GM19025 (cell line): Measurements from ENCODE around the gene EPHB4.
"Not testable (repeated sequence)": the region's sequence is repeated elsewhere in the genome, so short reads cannot be mapped to it uniquely, and the experiment has no call there.

Experiments
- ATAC-seq: cut with Tn5 transposase; IDR thresholded peaks from one replicate; pipeline ENCODE4 v1.9.1; 2021; ENCODE audit warnings: mild to moderate bottlenecking, low read depth, moderate library complexity; ENCODE audit not compliant: unreplicated experiment

The EPHB4 gene

DNA sequence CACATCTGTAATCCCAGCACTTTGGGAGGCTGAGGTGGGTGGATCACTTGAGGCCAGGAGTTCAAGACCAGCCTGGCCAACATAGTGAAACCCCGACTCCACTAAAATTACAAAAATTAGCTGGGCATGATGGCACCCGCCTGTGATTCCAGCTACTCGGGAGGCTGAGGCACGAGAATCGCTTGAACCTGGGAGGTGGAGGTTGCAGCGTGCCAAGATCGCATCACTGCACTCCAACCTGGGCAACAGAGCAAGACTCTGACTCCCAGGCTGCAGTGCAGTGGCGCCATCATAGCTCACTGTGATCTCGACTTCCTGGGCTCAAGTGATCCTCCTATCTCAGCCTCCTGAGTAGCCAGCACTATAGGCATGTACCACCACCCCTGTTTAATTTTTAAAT is 27.6 kb upstream of the EPHB4 start:
- not testable (repeated sequence) for ATAC-seq

DNA sequence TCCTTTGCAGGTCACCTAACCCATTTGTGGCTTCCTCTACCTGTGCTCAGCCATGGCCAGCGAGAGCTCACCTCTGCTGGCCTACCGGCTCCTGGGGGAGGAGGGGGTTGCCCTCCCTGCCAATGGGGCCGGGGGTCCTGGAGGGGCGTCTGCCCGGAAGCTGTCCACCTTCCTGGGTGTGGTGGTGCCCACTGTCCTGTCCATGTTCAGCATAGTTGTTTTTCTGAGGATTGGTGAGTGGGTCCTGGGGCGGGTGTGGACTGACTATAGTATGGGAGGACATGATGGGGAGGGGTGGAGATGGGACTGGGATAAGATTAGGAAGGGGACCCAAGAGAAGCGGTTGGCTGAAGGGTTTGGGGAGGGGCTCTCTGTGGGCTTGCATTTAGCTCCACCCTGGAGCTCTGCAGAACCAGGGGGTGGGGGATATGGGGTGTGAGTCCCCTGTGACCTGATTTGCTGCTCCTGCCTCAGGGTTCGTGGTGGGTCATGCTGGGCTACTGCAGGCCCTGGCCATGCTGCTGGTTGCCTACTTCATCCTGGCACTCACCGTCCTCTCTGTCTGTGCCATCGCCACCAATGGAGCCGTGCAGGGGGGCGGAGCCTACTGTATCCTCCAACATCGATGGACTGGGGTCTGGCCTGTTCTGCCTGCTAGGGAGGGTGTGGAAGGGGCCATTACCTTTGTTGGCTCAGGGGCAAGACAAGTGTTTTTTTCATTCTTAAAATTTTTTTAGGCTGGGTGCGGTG is 27.0 kb upstream of the EPHB4 start:
- ATAC-seq = no peak

DNA sequence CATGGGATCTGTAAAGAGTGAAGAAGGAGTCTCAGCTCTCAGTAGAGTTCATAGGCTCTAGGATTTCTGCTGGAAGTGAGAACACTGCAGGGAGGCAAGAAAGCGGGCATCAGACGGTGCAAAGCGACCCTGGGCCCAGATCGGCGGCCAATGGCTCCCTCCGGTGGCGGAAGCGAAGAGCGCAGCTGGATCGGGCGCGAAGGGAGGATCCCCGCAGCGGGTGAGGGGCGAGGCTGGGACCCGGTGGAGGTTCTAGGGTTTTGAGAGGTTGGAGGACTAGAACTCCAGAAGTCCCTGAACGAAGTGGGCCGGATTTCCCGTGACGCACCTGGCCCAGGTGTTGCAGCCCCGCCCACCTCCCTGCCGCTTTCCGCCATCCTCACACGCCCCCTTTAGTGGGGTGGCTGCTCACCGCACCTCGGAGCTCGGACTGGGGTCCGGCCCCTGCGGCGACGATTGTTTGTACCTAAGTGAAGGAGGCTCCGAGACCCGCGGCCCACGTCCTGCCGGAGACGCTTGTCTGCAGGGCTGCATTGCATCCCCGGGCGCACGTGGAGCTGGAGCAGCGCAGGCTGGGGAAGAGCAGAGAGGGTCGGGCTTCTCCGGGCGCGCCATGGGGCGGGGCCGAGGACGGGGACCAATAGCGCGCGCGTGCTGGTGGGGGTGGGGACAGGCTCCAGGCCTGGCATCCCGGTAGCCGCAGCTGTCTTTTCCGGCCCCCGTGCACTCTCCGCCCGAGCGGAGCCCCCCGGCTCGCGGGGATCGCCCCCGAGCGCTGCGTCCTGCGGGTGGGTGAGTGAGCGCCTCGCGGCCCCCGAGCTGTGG is 24.9 kb upstream of the EPHB4 start, which contains the start of gene SLC12A9:
Gene SLC12A9 (plus strand): TSS at position 666 of the 825 bp plus-strand sequence. CDS start 1,485 bp downstream, outside the sequence.
- peak; percentile 96 for ATAC-seq

DNA sequence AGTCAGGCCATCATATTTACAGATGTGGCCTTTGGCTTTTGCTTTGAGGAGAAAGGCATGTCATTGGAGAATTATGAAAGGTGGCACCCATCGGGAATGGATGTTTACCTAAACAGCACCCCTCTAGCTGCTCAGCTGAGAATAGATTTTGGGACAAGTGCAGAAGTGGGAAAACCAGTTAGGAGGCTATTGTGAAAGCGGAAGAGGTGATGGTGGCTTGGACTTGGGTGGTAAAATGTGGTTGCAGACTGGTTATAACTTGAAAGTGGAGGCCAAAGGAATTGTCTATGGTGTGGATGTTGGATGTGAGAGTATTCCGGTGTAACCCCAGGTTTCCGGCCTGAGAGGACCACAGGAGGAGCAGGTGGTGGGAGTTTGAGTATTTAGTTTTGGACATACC is 20.0 kb upstream of the EPHB4 start:
- ATAC-seq = no peak

DNA sequence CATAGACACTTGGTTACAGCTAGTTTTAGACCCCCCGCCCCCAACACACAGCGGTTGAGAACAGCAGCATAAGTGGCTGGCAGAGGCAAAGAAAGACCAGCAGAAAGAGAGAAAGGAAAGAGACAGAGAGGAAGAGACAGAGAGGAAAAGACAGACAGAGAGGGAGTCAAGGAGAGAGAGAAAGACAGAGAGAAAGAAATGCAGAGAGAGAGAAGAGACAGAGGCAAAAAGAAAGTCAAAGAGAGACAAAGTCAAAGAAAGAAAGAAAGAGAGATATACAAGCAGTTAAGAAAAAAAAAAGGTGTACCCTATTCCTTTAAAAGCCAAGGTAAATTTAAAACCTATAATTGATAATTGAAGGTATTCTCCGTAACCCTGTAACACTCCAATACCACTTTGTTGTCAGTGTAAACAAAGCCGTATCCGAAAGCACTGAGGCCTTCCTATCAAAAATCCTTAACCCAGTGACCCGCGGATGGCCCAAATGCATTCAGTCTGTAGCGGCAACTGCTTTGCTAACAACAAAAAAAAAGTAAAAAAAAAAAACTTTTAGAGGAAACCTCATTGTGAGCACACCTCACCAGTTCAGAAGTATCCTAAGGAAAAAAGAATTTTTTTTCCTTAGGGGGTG is 13.3 kb upstream of the EPHB4 start:
- no peak for ATAC-seq

DNA sequence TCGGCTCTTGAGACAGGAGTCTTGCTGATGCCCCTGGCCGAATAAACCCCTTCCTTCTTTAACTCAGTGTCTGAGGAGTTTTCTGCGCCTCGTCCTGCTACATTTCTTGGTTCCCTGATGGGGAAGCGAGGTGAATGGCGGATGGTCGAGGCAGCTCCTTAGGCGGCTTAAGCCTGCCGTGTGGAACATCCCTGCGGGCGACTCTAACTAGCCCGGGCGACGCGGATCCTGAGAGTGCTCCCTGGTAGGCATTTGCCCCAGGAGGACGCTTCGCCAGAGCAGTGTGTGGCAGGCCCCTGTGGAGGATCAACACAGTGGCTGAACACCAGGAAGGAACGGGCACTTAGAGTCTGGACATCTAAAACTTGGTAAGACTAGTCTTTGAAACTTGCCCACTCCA is 12.0 kb upstream of the EPHB4 start:
- ATAC-seq = no peak

DNA sequence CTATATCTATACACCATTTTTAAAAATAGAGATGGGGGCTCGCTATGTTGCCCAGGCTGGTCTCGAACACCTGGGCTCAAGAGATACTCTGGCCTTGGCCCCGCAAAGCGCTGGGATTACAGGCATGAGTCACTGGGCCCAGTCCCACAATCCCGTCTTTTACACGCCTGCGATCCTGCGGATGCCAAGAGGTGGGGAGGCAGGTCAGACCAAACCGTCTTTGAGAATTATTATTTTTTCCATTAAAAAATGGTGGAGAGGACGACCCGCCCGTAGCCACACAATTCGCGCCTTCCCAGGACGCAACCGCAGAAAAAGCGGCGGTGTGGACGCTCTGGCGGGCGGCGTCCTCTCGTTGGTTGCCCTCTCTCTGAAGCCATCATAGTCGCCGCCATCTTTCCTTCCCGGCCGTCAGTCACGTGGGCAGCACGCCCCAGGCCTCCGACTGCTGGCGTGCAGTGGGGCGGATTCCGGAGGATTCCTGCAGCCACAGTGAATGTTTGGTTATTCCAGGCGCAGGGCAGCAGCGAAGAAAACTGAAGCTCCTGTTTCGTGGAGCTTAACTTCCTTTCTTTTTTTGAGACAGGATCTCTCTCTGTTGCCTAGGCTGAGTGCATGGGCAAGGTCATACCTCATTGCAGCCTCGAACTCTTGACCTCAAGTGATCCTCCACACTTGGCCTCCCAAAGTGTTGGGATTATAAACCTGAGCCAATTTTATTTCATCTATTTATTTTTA is 9.9 kb upstream of the EPHB4 start:
- peak; percentile 86 for ATAC-seq

DNA sequence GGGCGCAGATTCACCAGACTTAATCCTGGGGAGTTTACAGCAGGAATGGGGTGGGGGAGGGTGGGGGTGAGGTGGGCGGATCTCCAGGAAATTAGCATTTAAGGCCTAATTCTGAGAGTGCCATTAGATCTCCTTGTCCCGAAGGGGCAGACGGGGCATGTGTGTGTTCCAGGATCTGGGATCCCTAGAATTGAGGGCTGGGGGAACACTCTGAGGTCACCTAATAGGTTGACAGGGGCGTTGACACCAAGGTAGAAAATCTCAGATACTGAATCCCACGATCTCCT is 9.4 kb upstream of the EPHB4 start:
- ATAC-seq = no peak

DNA sequence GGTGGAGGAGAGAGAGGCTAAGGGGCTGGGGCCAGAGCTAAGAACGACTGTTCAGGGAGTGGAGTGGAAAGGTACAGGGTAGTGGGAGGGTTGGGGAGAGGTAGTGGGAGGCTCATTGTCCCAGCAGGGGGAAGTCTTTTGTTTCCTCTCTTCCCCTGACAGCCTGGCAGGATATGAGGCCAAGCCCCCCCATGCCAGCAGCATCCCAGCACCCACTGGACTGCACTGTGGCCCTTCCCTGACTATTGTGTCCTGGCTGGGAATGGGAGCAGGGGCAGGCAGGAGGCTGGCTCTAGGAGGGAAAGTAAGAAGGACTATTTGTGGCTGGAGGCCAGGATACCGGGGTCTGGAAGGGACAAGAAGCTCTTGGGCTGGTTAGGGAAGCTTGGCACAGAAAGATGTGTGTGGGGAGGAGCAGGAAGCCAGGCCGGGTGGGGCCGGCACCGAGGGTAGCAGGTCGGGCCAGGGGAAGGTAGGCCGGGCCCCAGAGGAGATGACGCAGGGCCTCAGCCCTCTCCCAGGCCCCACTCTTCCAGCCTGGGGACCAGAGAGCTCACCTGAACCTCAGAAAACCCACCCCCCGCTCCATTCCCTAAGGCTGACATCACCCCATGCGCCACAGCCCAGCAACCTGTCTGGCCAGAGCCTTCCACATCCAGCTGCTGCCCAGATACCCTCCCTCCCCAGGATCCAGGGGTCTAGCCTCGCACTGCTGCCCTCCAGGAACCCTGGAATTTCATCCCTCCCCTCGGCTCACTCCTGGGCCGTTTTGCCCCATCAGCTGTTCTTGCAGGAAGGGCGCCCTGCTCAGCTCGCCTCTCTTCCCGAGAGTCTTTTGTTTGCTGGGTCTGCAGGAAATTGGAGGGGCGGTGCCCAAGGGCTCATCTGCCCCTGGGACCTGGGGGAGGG is 8.8 kb upstream of the EPHB4 start:
- no peak for ATAC-seq

DNA sequence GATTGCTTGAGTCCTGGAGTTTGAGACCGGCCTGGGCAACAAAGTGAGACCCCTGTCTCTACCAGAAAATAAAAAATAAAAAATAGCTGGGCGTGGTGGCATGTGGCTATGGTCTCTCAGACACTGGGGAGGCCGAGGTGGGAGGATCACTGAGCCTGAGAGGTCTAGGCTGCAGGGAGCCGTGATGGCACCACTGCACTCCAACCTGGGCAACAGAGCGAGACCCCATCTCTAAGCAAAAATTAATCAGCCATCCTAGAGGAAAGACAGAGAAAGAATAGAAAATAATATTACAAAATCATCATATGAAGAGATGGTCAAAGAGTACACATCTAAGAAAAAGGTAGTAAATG is 4.9 kb upstream of the EPHB4 start:
- no peak for ATAC-seq

DNA sequence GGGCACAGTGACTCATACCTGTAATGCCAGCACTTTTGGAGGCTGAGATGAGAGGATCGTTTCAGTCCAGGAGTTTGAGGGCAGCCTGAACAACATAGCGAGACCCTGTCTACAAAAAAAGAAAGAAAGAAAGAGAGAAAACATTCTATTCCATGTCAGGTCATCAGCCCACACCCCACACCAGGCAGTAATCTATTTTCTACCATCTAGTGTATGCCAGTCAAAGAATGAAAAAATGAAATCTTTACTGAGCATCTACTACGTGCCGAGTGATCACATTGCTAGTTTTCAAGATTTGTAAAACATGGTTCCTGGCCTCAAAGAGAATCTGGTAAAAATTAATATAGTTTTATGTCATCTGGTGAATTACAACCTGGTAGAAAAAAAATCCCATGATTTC is 3.1 kb upstream of the EPHB4 start:
- no peak for ATAC-seq

DNA sequence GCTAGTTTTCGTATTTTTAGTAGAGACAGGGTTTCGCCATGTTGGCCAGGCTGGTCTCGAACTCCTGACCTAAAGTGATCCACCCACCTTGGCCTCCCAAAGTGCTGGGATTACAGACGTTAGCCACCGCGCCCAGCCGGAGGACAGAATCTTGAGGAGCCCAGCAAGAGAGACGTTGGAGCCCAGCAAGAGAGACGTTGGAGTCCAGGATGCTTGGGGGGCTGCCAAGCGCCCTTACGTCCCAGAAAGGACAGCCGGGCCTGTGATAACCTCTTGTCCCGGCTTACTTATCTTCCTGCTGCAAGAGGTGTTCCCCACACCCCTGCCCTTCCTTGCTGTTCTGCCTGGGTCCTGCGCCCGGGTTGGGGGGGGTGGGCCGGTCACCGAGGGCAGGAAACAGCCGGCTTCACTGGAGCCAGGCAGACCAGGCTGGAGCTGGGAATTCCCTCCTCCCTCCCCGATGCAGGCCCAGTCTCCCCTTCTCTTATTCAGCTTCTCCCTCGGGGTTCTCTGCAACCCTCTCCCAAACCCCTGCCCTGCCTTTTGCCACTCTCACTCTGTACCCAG is 1.9 kb upstream of the EPHB4 start:
- ATAC-seq = no peak

DNA sequence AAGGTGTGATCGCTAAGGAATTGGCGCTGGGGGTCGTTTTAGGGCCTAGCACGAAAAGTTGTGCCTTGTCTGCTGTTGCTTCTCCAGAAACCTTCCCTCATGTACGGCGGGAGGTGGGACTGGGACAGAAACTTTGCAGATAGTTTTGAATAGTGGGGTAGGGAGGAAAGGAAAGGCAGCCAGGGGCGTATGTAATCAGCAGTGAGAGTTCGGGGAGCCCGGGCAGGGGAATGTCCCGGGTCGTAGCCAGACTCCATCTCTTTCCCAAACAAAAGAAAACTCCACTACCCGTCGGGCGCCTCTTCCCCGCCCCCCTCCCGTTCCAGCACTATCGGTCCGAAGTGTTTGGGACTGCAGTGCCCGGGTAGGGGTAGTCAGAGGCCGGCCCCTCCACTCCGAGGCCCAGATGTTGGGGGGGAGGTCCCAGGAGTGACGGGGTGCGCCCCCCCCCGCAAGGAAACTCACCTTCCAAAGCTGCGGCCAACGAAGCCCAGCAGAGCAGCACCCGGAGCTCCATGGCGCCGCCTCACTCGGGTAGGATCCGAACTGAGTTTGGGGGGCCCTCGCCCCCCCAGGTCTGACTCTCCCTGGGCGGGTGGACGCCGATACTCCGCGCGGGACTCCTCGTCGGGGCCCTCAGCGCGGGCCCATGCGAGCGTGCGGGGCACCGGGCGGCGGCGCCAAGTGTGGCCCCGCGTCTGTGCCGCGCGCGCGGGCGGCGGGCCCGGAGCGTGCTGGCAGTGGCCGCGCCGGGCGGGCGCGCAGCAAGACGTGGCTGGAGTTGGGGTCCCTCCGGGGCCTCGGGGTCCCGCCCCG is 601 bp downstream of the EPHB4 start:
- ATAC-seq = no peak

DNA sequence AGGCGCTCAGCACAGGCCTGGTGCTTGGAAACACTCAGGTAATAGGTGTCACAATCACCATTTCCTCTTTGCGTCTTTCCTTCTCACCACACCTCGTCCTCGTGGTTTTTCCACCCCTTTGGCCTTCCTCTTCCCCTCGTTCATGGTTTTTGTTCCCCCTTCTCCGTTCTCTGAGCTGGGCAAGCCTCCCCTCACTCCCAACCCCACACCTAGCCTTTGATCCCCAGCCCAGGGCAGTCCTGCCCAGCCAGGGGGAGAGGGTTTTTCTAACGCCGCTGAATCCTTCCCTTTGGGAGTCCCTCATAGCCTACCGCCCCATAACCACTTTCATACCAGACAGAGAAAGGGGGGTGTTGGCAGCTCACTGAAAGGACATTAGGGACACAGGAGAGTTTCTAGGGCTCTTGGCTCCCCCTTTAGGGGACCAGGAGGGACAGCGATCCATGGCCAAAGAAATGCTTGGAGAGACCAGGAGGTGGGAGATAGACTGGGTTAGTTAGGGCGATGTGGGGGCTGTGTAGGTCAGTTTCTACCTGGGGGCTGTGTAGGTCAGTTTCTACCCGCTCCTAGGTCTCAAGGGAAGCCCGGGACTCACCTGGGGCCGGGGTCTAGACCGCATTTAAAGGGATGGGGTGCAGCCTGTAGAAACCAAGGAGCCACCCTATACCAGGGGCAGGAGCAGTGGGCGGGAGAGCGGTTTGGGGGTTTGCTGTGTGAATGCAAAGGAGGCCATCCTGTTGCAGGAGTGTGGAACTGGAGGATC is 1.4 kb downstream of the EPHB4 start:
- no peak for ATAC-seq

DNA sequence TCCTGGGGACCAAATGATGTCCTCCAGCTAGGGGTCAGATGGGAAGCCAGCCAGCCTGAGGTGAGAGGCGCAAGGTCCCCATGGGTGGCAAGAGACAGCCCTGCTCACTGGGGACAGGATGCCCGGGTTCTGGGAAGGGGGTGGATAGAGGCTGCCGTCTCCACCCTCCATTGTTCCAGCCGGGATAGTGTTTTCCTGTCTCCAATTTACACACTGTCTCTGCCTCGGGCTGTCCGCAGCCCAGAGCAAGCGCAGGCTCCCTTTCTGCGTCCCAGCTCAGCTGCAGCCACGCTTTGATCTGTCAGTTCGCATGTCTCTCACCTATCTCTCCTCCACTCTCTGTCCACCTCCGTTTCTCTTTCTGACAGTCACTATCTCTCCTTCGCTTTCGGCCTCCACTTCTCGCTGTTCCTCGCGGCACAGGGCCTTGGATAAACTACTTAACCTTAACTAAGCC is 2.1 kb downstream of the EPHB4 start:
- ATAC-seq = no peak

DNA sequence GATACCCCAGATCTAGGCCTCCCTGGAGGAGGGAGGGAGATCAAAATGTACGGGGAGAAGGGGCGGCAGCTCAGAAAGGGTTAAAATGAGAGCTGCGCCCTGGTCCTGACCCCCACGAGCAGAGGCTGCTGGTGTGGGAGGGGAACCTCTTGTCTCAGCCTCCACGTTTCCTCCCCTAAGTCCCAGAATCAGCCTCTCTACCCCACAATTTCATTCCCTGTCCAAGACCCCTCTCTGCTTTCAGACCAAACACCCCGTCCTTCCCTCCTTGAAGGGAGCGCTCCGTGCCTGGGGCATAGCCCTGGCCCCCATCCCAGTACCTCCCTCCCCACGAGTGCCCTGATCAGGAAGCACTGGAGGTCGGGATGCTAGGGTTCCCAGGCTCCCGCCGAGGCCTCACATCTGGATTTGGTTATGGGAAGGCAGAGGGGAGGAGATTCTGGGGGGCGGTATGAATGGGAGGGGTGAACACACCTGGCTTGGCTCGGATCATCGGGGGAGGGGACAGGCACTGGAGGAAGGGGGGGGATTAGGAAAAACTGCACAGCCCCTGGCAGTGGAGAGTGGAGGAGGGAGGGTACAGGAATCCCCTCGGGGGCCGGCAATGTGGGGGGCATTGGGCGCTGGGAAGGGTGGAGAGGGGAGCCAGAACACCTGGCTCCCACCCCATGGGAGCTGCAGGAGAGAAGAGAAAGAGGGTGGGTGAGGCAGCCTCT is 2.7 kb downstream of the EPHB4 start:
- no peak for ATAC-seq

DNA sequence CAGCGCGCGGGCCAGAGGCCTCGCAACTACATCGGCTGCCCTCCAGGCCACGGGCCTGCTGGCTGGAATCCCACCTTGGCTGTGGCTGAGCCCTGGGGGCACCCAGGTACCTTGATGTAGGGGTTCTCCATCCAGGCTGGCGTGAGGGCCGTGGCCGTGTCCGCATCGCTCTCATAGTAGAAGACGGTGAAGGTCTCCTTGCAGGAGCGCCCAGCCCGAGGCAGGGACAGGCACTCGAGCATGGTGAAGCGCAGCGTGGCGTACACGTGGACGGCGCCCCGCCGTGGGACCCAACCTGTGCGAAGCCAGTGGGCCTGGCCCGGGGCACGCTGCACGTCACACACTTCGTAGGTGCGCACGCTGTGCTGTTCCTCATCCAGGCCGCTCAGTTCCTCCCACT is 3.8 kb downstream of the EPHB4 start:
- ATAC-seq = no peak
